GM12878 (cell line): ENCODE results near the gene LPCAT3.

Source experiments
- ATF3 ChIP-seq: IDR thresholded peaks from 2 replicates; pipeline ENCODE4 v1.6.1; 2011; ENCODE audit warnings: low read depth, mild to moderate bottlenecking, low read length, moderate library complexity, borderline replicate concordance; ENCODE audit errors: extremely low read depth
- CHD2 ChIP-seq: IDR thresholded peaks from 2 replicates; pipeline ENCODE4 v1.6.1; 2011; ENCODE audit warnings: low read depth, low read length, improper control_type of control experiment, borderline replicate concordance
- EZH2 ChIP-seq: IDR thresholded peaks from 2 replicates; pipeline ENCODE4 v1.6.1; 2012; ENCODE audit warnings: low read depth, mild to moderate bottlenecking, control low read depth, inconsistent platforms, low read length, borderline replicate concordance; ENCODE audit not compliant: control insufficient read depth
- JUND ChIP-seq: IDR thresholded peaks from 2 replicates; pipeline ENCODE4 v1.6.1; 2012; ENCODE audit warnings: low read depth, mild to moderate bottlenecking, low read length, improper control_type of control experiment, moderate library complexity
- MAX ChIP-seq: IDR thresholded peaks from 2 replicates; pipeline ENCODE4 v1.6.1; 2012; ENCODE audit warnings: low read depth, low read length, improper control_type of control experiment
- POLR2A ChIP-seq: IDR thresholded peaks from 2 replicates; pipeline ENCODE4 v1.6.1; 2011; ENCODE audit warnings: low read depth, mild to moderate bottlenecking, low read length
- SP1 ChIP-seq: IDR thresholded peaks from one replicate; pipeline ENCODE4 v1.6.1; 2011; ENCODE audit warnings: low read depth, low read length
- TF ChIP-seq, protein P1 (sequence below): IDR thresholded peaks from 2 replicates; pipeline ENCODE4 v1.6.1; 2012; ENCODE audit warnings: mild to moderate bottlenecking, low read depth, low read length
- TF ChIP-seq, protein P2 (sequence below), 3 experiments: IDR thresholded peaks in 2 of 3; conservative IDR thresholded peaks in 1 of 3; 2 replicates each; pipeline ENCODE4 v1.5.1; 2011; ENCODE audit warnings: low read depth in 3 of 3, low read length in 3 of 3, mild to moderate bottlenecking in 3 of 3, control low read depth in 2 of 3, moderate library complexity in 2 of 3, inconsistent platforms in 1 of 3, mixed read lengths in 1 of 3; ENCODE audit not compliant: control insufficient read depth in 2 of 3, insufficient read depth in 1 of 3; ENCODE audit errors: extremely low read depth in 1 of 3
- TF ChIP-seq, protein P3 (sequence below): IDR thresholded peaks from 2 replicates; pipeline ENCODE4 v1.6.1; 2011; ENCODE audit warnings: borderline replicate concordance, low read depth, mild to moderate bottlenecking, moderate library complexity, mixed read lengths, low read length; ENCODE audit not compliant: insufficient read depth; ENCODE audit errors: extremely low read length

GRCh38 chr12:6957741-6958608 is 60.3 kb downstream of the LPCAT3 start:
- TF ChIP-seq POLR2A (no peak), JUND (no peak), MAX (no peak), SP1 (no peak), CHD2 (no peak), ATF3 (no peak), EZH2 (no peak)
- TF ChIP-seq, protein P1, sequence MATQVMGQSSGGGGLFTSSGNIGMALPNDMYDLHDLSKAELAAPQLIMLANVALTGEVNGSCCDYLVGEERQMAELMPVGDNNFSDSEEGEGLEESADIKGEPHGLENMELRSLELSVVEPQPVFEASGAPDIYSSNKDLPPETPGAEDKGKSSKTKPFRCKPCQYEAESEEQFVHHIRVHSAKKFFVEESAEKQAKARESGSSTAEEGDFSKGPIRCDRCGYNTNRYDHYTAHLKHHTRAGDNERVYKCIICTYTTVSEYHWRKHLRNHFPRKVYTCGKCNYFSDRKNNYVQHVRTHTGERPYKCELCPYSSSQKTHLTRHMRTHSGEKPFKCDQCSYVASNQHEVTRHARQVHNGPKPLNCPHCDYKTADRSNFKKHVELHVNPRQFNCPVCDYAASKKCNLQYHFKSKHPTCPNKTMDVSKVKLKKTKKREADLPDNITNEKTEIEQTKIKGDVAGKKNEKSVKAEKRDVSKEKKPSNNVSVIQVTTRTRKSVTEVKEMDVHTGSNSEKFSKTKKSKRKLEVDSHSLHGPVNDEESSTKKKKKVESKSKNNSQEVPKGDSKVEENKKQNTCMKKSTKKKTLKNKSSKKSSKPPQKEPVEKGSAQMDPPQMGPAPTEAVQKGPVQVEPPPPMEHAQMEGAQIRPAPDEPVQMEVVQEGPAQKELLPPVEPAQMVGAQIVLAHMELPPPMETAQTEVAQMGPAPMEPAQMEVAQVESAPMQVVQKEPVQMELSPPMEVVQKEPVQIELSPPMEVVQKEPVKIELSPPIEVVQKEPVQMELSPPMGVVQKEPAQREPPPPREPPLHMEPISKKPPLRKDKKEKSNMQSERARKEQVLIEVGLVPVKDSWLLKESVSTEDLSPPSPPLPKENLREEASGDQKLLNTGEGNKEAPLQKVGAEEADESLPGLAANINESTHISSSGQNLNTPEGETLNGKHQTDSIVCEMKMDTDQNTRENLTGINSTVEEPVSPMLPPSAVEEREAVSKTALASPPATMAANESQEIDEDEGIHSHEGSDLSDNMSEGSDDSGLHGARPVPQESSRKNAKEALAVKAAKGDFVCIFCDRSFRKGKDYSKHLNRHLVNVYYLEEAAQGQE: no peak
- TF ChIP-seq, protein P2, sequence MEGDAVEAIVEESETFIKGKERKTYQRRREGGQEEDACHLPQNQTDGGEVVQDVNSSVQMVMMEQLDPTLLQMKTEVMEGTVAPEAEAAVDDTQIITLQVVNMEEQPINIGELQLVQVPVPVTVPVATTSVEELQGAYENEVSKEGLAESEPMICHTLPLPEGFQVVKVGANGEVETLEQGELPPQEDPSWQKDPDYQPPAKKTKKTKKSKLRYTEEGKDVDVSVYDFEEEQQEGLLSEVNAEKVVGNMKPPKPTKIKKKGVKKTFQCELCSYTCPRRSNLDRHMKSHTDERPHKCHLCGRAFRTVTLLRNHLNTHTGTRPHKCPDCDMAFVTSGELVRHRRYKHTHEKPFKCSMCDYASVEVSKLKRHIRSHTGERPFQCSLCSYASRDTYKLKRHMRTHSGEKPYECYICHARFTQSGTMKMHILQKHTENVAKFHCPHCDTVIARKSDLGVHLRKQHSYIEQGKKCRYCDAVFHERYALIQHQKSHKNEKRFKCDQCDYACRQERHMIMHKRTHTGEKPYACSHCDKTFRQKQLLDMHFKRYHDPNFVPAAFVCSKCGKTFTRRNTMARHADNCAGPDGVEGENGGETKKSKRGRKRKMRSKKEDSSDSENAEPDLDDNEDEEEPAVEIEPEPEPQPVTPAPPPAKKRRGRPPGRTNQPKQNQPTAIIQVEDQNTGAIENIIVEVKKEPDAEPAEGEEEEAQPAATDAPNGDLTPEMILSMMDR (IDR thresholded peaks at IDR 0.05 in 2 of 3, conservative IDR thresholded peaks at IDR 0.05 in 1 of 3; ENCODE audit: control insufficient read depth in 2 of 3, extremely low read depth in 1 of 3, insufficient read depth in 1 of 3, low read depth in 3 of 3, low read length in 3 of 3): no peak
- TF ChIP-seq, protein P3, sequence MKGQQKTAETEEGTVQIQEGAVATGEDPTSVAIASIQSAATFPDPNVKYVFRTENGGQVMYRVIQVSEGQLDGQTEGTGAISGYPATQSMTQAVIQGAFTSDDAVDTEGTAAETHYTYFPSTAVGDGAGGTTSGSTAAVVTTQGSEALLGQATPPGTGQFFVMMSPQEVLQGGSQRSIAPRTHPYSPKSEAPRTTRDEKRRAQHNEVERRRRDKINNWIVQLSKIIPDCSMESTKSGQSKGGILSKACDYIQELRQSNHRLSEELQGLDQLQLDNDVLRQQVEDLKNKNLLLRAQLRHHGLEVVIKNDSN: no peak
